ENCODE measurements around the gene ITIH1.
A peak's percentile ranks its signal among the peaks of the same experiment; 100 is the strongest.

The ITIH1 gene

GRCh38 chr3:52798376-52798977 is 21.1 kb downstream of the ITIH1 start:
- Histone ChIP-seq H3K36me3 (replicated peaks in 1 of 2; ENCODE audit: control insufficient read depth in 2 of 2, insufficient read depth in 2 of 2, low read length in 2 of 2) (no peaks in the 10 kb centered on the region), H3K4me3 (ENCODE audit: low read length in 2 of 2) (no peak overlapping the region), H4K8ac (ENCODE audit: low read depth, low read length) (no peak overlapping the region)

GRCh38 chr3:52798978-52799476 is 21.6 kb downstream of the ITIH1 start:
- Histone ChIP-seq H2BK5ac (ENCODE audit: low read length) (no peak overlapping the region), H2AK5ac (ENCODE audit: low read depth, low read length) (peak overlapping the region; percentile 30), H3K4me3 (ENCODE audit: low read length in 2 of 2) (no peak overlapping the region), H3K36me3 (replicated peaks in 1 of 2; ENCODE audit: control insufficient read depth in 2 of 2, insufficient read depth in 2 of 2, low read length in 2 of 2) (no peaks in the 10 kb centered on the region), H3K27me3 (ENCODE audit: control insufficient read depth in 3 of 3, insufficient read depth in 3 of 3, low read depth in 1 of 3, low read length in 3 of 3) (peaks cover 0 to 6% (median 0%) of the 10 kb centered on the region in 3 experiments), H3K18ac (ENCODE audit: low read length) (no peak overlapping the region), H3K4me1 (ENCODE audit: control insufficient read depth in 2 of 2, insufficient read depth in 1 of 2, low read depth in 1 of 2, low read length in 2 of 2) (peaks cover 4 to 9% of the 10 kb centered on the region in 2 donors), H3K4ac (ENCODE audit: low read length) (no peak overlapping the region), H4K8ac (ENCODE audit: low read depth, low read length) (no peak overlapping the region), H3K4me2 (ENCODE audit: insufficient read depth, low read length, poor library complexity, severe bottlenecking) (no peak overlapping the region), H3K79me1 (ENCODE audit: low read depth, low read length) (no peaks in the 10 kb centered on the region), H2BK12ac (ENCODE audit: low read length) (peak overlapping the region; percentile 26), H3K9me3 (replicated peaks in 1 of 2; ENCODE audit: control insufficient read depth in 2 of 2, insufficient read depth in 1 of 2, low read depth in 1 of 2, low read length in 2 of 2) (no peaks in the 10 kb centered on the region), H3K9ac (ENCODE audit: low read depth, low read length, poor library complexity) (no peak overlapping the region), H2AFZ (ENCODE audit: low read length) (no peak overlapping the region), H2BK120ac (ENCODE audit: low read depth, low read length) (no peak overlapping the region), H2BK15ac (ENCODE audit: low read length) (peak overlapping the region; percentile 52), H3K27ac (replicated peaks; ENCODE audit: low read length) (no peak overlapping the region), H3K23ac (ENCODE audit: low read depth, low read length, poor library complexity) (no peak overlapping the region), H3K14ac (ENCODE audit: low read length) (no peak overlapping the region), H4K91ac (ENCODE audit: low read depth, low read length, poor library complexity) (no peak overlapping the region)
- no peak for DNase-seq (ENCODE audit: low spot score)
- WGBS, 2 donors (ENCODE audit: extremely low coverage in 2 of 2, insufficient read length in 2 of 2, insufficient replicate concordance in 1 of 2) = no CpG with 5 or more reads among the region's 14 CpGs

More at GRCh38 chr3:52798376-52798977, 21.1 kb downstream of the ITIH1 start:
- Histone ChIP-seq H2BK120ac (ENCODE audit: low read depth, low read length) (no peak overlapping the region), H2AK5ac (ENCODE audit: low read depth, low read length) (peak overlapping the region; percentile 30), H3K79me1 (ENCODE audit: low read depth, low read length) (no peaks in the 10 kb centered on the region), H3K4ac (ENCODE audit: low read length) (no peak overlapping the region), H3K4me1 (ENCODE audit: control insufficient read depth in 2 of 2, insufficient read depth in 1 of 2, low read depth in 1 of 2, low read length in 2 of 2) (peaks cover 4 to 9% of the 10 kb centered on the region in 2 donors), H3K14ac (ENCODE audit: low read length) (no peak overlapping the region), H3K9ac (ENCODE audit: low read depth, low read length, poor library complexity) (no peak overlapping the region), H2AFZ (ENCODE audit: low read length) (no peak overlapping the region), H3K27ac (replicated peaks; ENCODE audit: low read length) (no peak overlapping the region), H2BK12ac (ENCODE audit: low read length) (peak overlapping the region; percentile 26), H3K9me3 (replicated peaks in 1 of 2; ENCODE audit: control insufficient read depth in 2 of 2, insufficient read depth in 1 of 2, low read depth in 1 of 2, low read length in 2 of 2) (no peaks in the 10 kb centered on the region), H4K91ac (ENCODE audit: low read depth, low read length, poor library complexity) (no peak overlapping the region), H3K4me2 (ENCODE audit: insufficient read depth, low read length, poor library complexity, severe bottlenecking) (no peak overlapping the region), H3K27me3 (ENCODE audit: control insufficient read depth in 3 of 3, insufficient read depth in 3 of 3, low read depth in 1 of 3, low read length in 3 of 3) (peaks cover 0 to 6% (median 0%) of the 10 kb centered on the region in 3 experiments), H3K23ac (ENCODE audit: low read depth, low read length, poor library complexity) (peak overlapping the region; percentile 4), H2BK5ac (ENCODE audit: low read length) (no peak overlapping the region), H3K18ac (ENCODE audit: low read length) (peak overlapping the region; percentile 39), H2BK15ac (ENCODE audit: low read length) (peak overlapping the region; percentile 52)
- no CpG with 5 or more reads among the region's 10 CpGs for WGBS, 2 donors (ENCODE audit: extremely low coverage in 2 of 2, insufficient read length in 2 of 2, insufficient replicate concordance in 1 of 2)
- DNase-seq (ENCODE audit: low spot score) = no peak

- Histone ChIP-seq H3K4ac (ENCODE audit: low read length) (no peak overlapping the region), H3K9me3 (replicated peaks in 1 of 2; ENCODE audit: control insufficient read depth in 2 of 2, insufficient read depth in 1 of 2, low read depth in 1 of 2, low read length in 2 of 2) (no peaks in the 10 kb centered on the region), H3K9ac (ENCODE audit: low read depth, low read length, poor library complexity) (no peak overlapping the region), H3K27me3 (ENCODE audit: control insufficient read depth in 3 of 3, insufficient read depth in 3 of 3, low read depth in 1 of 3, low read length in 3 of 3) (peaks cover 0 to 6% (median 0%) of the 10 kb centered on the region in 3 experiments), H3K4me3 (ENCODE audit: low read length in 2 of 2) (no peak overlapping the region), H3K79me1 (ENCODE audit: low read depth, low read length) (no peaks in the 10 kb centered on the region), H3K36me3 (replicated peaks in 1 of 2; ENCODE audit: control insufficient read depth in 2 of 2, insufficient read depth in 2 of 2, low read length in 2 of 2) (no peaks in the 10 kb centered on the region), H3K4me2 (ENCODE audit: insufficient read depth, low read length, poor library complexity, severe bottlenecking) (no peak overlapping the region), H2BK15ac (ENCODE audit: low read length) (no peak overlapping the region), H3K14ac (ENCODE audit: low read length) (no peak overlapping the region), H2BK120ac (ENCODE audit: low read depth, low read length) (no peak overlapping the region), H2AFZ (ENCODE audit: low read length) (no peak overlapping the region), H4K8ac (ENCODE audit: low read depth, low read length) (no peak overlapping the region), H2AK5ac (ENCODE audit: low read depth, low read length) (no peak overlapping the region), H4K91ac (ENCODE audit: low read depth, low read length, poor library complexity) (no peak overlapping the region), H3K27ac (replicated peaks; ENCODE audit: low read length) (no peak overlapping the region), H3K4me1 (ENCODE audit: control insufficient read depth in 2 of 2, insufficient read depth in 1 of 2, low read depth in 1 of 2, low read length in 2 of 2) (no peaks in the 10 kb centered on the region), H2BK12ac (ENCODE audit: low read length) (no peak overlapping the region), H3K18ac (ENCODE audit: low read length) (no peak overlapping the region), H2BK5ac (ENCODE audit: low read length) (no peak overlapping the region), H3K23ac (ENCODE audit: low read depth, low read length, poor library complexity) (no peak overlapping the region)
- no peak for DNase-seq (ENCODE audit: low spot score)
- WGBS, 2 donors (ENCODE audit: extremely low coverage in 2 of 2, insufficient read length in 2 of 2, insufficient replicate concordance in 1 of 2) = no CpG with 5 or more reads among the region's 7 CpGs
These were observed 22.7 kb downstream of the ITIH1 start for GRCh38 chr3:52800079-52800478.

- H3K4me2 ChIP-seq (ENCODE audit: insufficient read depth, low read length, poor library complexity, severe bottlenecking) = no peak overlapping the region
- H3K9ac ChIP-seq (ENCODE audit: low read depth, low read length, poor library complexity) = no peak overlapping the region
- H3K9me3 ChIP-seq (replicated peaks in 1 of 2; ENCODE audit: control insufficient read depth in 2 of 2, insufficient read depth in 1 of 2, low read depth in 1 of 2, low read length in 2 of 2) = peaks cover 0 to 2% of the 10 kb centered on the region in 2 donors
- no peak overlapping the region for H3K4me3 ChIP-seq (ENCODE audit: low read length in 2 of 2)
- H2BK120ac ChIP-seq (ENCODE audit: low read depth, low read length) = no peak overlapping the region
- H3K18ac ChIP-seq (ENCODE audit: low read length) = no peak overlapping the region
- H3K79me1 ChIP-seq (ENCODE audit: low read depth, low read length) = no peaks in the 10 kb centered on the region
- peaks cover 0 to 3% of the 10 kb centered on the region in 2 donors for H3K4me1 ChIP-seq (ENCODE audit: control insufficient read depth in 2 of 2, insufficient read depth in 1 of 2, low read depth in 1 of 2, low read length in 2 of 2)
- no CpG with 5 or more reads among the region's 5 CpGs for WGBS, 2 donors (ENCODE audit: extremely low coverage in 2 of 2, insufficient read length in 2 of 2, insufficient replicate concordance in 1 of 2)
- H2BK15ac ChIP-seq (ENCODE audit: low read length) = peak overlapping the region; percentile 38
- no peak overlapping the region for H2BK12ac ChIP-seq (ENCODE audit: low read length)
- H3K4ac ChIP-seq (ENCODE audit: low read length) = no peak overlapping the region
- H2BK5ac ChIP-seq (ENCODE audit: low read length) = no peak overlapping the region
- H2AK5ac ChIP-seq (ENCODE audit: low read depth, low read length) = no peak overlapping the region
- H3K23ac ChIP-seq (ENCODE audit: low read depth, low read length, poor library complexity) = no peak overlapping the region
- H4K8ac ChIP-seq (ENCODE audit: low read depth, low read length) = no peak overlapping the region
- no peak overlapping the region for H4K91ac ChIP-seq (ENCODE audit: low read depth, low read length, poor library complexity)
- DNase-seq (ENCODE audit: low spot score) = no peak
- no peak overlapping the region for H2AFZ ChIP-seq (ENCODE audit: low read length)
- peaks cover 0 to 6% (median 0%) of the 10 kb centered on the region in 3 experiments for H3K27me3 ChIP-seq (ENCODE audit: control insufficient read depth in 3 of 3, insufficient read depth in 3 of 3, low read depth in 1 of 3, low read length in 3 of 3)
- H3K27ac ChIP-seq (replicated peaks; ENCODE audit: low read length) = no peak overlapping the region
- H3K36me3 ChIP-seq (replicated peaks in 1 of 2; ENCODE audit: control insufficient read depth in 2 of 2, insufficient read depth in 2 of 2, low read length in 2 of 2) = no peaks in the 10 kb centered on the region
- no peak overlapping the region for H3K14ac ChIP-seq (ENCODE audit: low read length)
These were observed 24.4 kb downstream of the ITIH1 start for GRCh38 chr3:52801839-52802238.
